HEK293T (cell line): Measurements from ENCODE around the gene PIN1.

Source experiments
- CTCF ChIA-PET: fragments of 350-600 bp; formaldehyde crosslinking; extraction: SDS; loops from one replicate; lab custom pipeline; 2021; ENCODE audit warnings: antibody characterized with exemption, inconsistent platforms; lab: Yijun Ruan, JAX
- POLR2A ChIA-PET: fragments of 350-600 bp; formaldehyde crosslinking; extraction: SDS; loops from one replicate; lab custom pipeline; 2020; ENCODE audit warnings: antibody characterized with exemption, inconsistent platforms; lab: Yijun Ruan, JAX
- DNase-seq: peaks from one replicate; pipeline ENCODE4 v3.0.0; 2012; ENCODE audit warnings: mixed read lengths; ENCODE audit errors: extremely low spot score
- ARNT ChIP-seq: fragments of 450-650 bp; IDR thresholded peaks from 2 replicates; pipeline ENCODE4 v1.6.1; 2017; ENCODE audit warnings: mild to moderate bottlenecking
- BHLHE40 ChIP-seq: fragments of 450-650 bp; IDR thresholded peaks from 2 replicates; pipeline ENCODE4 v1.6.1; 2016; ENCODE audit warnings: mild to moderate bottlenecking, moderate library complexity, borderline replicate concordance
- CTBP1 ChIP-seq: fragments of 450-650 bp; IDR thresholded peaks from 2 replicates; pipeline ENCODE4 v1.6.1; 2016; ENCODE audit warnings: borderline replicate concordance
- ELF4 ChIP-seq: fragments of 450-650 bp; IDR thresholded peaks from 2 replicates; pipeline ENCODE4 v1.6.1; 2017; ENCODE audit warnings: antibody characterized with exemption
- FOXK2 ChIP-seq: fragments of 450-650 bp; IDR thresholded peaks from 2 replicates; pipeline ENCODE4 v1.6.1; 2016; ENCODE audit warnings: mild to moderate bottlenecking
- HDGF ChIP-seq: fragments of 450-650 bp; IDR thresholded peaks from 2 replicates; pipeline ENCODE4 v1.6.1; 2017; ENCODE audit warnings: antibody characterized with exemption, borderline replicate concordance
- LEF1 ChIP-seq: fragments of 450-650 bp; IDR thresholded peaks from 2 replicates; pipeline ENCODE4 v1.6.1; 2017; ENCODE audit warnings: mild to moderate bottlenecking, borderline replicate concordance
- NFRKB ChIP-seq: fragments of 450-650 bp; IDR thresholded peaks from 2 replicates; pipeline ENCODE4 v1.6.1; 2016; ENCODE audit warnings: mild to moderate bottlenecking, moderate library complexity
- SP1 ChIP-seq: fragments of 450-650 bp; IDR thresholded peaks from 2 replicates; pipeline ENCODE4 v1.6.1; 2017
- SUZ12 ChIP-seq: fragments of 450-650 bp; IDR thresholded peaks from 2 replicates; pipeline ENCODE4 v1.6.1; 2016; ENCODE audit warnings: mild to moderate bottlenecking
- TARDBP ChIP-seq: fragments of 450-650 bp; IDR thresholded peaks from 2 replicates; pipeline ENCODE4 v1.6.1; 2016
- ZNF384 ChIP-seq: fragments of 450-650 bp; IDR thresholded peaks from 2 replicates; pipeline ENCODE4 v1.6.1; 2016

PIN1 gene

DNA sequence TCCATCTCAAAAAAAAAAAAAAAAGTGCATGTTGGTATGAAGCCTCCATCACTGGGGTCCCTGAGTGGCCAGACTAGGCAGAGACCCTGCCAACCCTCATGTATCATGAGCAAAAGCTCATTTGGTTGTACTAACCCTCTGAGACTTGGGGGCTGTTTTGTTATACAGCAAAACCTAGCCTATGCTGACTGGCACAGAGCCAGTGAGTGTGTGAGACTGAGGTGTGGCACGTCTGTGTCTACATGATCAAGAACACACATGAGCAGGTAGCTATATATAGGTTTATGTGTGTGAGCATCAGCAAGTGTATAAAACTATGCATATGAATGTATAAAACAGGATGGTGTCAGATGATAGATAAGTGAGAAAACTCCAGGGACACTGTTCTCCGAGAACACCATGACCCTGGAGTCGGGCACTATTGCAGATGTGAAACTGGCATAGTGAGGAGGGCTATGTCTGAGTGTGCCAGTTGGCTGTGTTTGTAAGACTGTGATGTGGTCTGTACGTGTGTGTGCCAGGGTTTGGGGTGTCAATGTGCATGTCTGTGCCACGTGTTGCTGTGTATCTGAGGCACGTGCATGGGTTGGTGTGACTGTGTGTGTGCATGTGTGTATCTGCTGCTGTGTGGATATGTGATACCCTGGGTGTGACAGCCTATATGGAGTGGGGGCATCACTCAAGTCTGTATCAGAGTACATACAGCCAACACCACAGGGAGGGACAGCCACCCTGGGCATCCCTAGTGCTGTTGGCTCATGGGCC, 56.7 kb downstream of the PIN1 start:
- ChIA-PET CTCF (no interaction called here), POLR2A (no interaction called here)
- TF ChIP-seq SUZ12 (no peak), BHLHE40 (no peak), ELF4 (no peak), HDGF (no peak), ZNF384 (no peak), LEF1 (no peak), NFRKB (no peak), FOXK2 (no peak), SP1 (no peak), TARDBP (no peak), CTBP1 (no peak), ARNT (no peak)
- DNase-seq, result no peak
